ENCODE measurements around the gene CDHR2. TPM values are rescaled to one million over a fixed set of nuclear protein-coding genes. Genes with fewer than 3 reads are reported as not detected.

The CDHR2 gene, protein sequence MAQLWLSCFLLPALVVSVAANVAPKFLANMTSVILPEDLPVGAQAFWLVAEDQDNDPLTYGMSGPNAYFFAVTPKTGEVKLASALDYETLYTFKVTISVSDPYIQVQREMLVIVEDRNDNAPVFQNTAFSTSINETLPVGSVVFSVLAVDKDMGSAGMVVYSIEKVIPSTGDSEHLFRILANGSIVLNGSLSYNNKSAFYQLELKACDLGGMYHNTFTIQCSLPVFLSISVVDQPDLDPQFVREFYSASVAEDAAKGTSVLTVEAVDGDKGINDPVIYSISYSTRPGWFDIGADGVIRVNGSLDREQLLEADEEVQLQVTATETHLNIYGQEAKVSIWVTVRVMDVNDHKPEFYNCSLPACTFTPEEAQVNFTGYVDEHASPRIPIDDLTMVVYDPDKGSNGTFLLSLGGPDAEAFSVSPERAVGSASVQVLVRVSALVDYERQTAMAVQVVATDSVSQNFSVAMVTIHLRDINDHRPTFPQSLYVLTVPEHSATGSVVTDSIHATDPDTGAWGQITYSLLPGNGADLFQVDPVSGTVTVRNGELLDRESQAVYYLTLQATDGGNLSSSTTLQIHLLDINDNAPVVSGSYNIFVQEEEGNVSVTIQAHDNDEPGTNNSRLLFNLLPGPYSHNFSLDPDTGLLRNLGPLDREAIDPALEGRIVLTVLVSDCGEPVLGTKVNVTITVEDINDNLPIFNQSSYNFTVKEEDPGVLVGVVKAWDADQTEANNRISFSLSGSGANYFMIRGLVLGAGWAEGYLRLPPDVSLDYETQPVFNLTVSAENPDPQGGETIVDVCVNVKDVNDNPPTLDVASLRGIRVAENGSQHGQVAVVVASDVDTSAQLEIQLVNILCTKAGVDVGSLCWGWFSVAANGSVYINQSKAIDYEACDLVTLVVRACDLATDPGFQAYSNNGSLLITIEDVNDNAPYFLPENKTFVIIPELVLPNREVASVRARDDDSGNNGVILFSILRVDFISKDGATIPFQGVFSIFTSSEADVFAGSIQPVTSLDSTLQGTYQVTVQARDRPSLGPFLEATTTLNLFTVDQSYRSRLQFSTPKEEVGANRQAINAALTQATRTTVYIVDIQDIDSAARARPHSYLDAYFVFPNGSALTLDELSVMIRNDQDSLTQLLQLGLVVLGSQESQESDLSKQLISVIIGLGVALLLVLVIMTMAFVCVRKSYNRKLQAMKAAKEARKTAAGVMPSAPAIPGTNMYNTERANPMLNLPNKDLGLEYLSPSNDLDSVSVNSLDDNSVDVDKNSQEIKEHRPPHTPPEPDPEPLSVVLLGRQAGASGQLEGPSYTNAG (N-terminal part only)
- 4.2 TPM for total RNA-seq
- 8.0 TPM for polyA plus RNA-seq (ENCODE audit: insufficient read depth, low read depth, low replicate concordance)
- long read RNA-seq, donor 1, partial matches to known transcripts = 0 of 1 reads
- long read RNA-seq, donor 1, other reads (novel, unspliced or antisense) = 0 of 1 reads
- long read RNA-seq, donor 2, full-length matches to known transcripts = 1 of 1 reads
- long read RNA-seq, donor 2, partial matches to known transcripts = 0 of 1 reads
- long read RNA-seq, donor 2, other reads (novel, unspliced or antisense) = 0 of 1 reads
- long read RNA-seq, donor 3 = 0 reads
- long read RNA-seq, donor 4, partial matches to known transcripts = 6 of 6 reads
- long read RNA-seq, donor 4, other reads (novel, unspliced or antisense) = 0 of 6 reads
- long read RNA-seq, donor 5 = 0 reads
- long read RNA-seq, donor 6 = 0 reads
- long read RNA-seq, donor 7, full-length matches to known transcripts = 3 of 3 reads
- long read RNA-seq, donor 7, partial matches to known transcripts = 0 of 3 reads
- long read RNA-seq, donor 7, other reads (novel, unspliced or antisense) = 0 of 3 reads
- long read RNA-seq, donor 8 = 0 reads
- long read RNA-seq, donor 9 = 0 reads
- long read RNA-seq, donor 10 = 0 reads

DNA sequence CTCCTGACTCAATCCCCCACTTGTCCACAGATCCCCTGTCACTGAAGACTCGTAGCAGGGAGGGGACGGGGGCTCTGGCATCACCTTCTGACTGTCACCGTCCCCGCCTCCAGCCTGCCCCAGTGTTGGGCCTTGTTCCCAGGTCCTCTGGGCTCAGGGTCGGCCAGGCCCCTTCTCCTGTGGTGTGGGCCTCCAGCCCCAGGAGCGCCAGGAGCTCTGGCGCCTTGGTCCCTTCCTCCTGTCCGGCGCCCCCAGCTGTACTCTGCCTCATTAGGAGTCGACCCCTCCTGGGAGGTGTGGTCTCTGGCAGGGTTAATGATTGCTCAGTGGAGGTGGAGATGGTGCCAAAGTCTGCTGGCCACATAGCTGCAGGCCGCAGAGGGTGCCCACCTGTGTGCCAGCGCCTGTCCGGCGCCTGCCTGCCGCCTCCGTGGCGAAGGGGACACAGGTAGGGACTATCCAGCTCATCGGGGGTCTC lies at the start of gene CDHR2:
TSS of gene CDHR2 (plus strand) at position 376 of the 478 bp plus-strand sequence. CDS start 16,011 bp downstream, outside the sequence.
- Histone ChIP-seq H3K27me3 (ENCODE audit: control insufficient read depth, insufficient read depth, low read length) (no peaks in the 10 kb centered on the region), H3K9ac (ENCODE audit: low read length in 3 of 3) (peak within 1 kb of the TSS in 1 of 3 donors; percentile 19), H3K9me3 (ENCODE audit: control insufficient read depth in 2 of 3, insufficient read depth in 1 of 3, low read length in 3 of 3) (no peaks in the 10 kb centered on the region), H3K4me3 (ENCODE audit: low read length in 3 of 3) (peak within 1 kb of the TSS in 2 of 3 donors; percentile 26 to 48), H3K4me1 (ENCODE audit: control insufficient read depth in 2 of 3, insufficient read depth in 2 of 3, low read depth in 1 of 3, low read length in 3 of 3) (peaks cover 0 to 26% (median 9%) of the 10 kb centered on the region in 3 donors), H3K27ac (ENCODE audit: low read depth in 2 of 2, low read length in 2 of 2) (peak within 1 kb of the TSS in 1 of 2 donors; percentile 11), H3K36me3 (ENCODE audit: control insufficient read depth in 2 of 3, insufficient read depth in 3 of 3, low read length in 3 of 3) (no peaks in the 10 kb centered on the region)
- FAIRE-seq (no peak), DNase-seq (peak in 4 of 5 donors; percentile 36 to 80 (median 52))
- TF ChIP-seq, protein P1, sequence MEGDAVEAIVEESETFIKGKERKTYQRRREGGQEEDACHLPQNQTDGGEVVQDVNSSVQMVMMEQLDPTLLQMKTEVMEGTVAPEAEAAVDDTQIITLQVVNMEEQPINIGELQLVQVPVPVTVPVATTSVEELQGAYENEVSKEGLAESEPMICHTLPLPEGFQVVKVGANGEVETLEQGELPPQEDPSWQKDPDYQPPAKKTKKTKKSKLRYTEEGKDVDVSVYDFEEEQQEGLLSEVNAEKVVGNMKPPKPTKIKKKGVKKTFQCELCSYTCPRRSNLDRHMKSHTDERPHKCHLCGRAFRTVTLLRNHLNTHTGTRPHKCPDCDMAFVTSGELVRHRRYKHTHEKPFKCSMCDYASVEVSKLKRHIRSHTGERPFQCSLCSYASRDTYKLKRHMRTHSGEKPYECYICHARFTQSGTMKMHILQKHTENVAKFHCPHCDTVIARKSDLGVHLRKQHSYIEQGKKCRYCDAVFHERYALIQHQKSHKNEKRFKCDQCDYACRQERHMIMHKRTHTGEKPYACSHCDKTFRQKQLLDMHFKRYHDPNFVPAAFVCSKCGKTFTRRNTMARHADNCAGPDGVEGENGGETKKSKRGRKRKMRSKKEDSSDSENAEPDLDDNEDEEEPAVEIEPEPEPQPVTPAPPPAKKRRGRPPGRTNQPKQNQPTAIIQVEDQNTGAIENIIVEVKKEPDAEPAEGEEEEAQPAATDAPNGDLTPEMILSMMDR (IDR thresholded peaks at IDR 0.05; ENCODE audit: borderline replicate concordance, extremely low read depth, insufficient read depth) = no peak
- intact Hi-C loops (cut with DNase I) = no loop called here

DNA sequence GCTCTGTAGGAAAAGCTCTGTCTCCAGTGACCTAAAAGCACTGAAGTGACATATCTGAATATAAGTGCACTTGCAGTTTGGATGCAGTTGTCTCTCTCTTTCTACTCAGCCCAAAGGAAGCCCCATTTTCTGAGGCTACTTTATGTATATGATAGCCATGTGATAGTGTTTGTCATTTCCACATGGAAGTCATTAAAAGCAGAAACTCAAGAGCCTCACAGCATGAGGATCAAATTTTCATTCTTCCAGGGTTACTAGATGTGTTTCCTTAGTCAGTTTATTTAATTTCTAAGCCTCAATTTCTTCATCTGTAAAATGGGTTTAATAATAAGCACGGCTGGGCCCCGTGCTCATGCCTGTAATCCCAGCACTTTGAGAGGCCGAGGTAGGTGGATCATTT lies 48.6 kb upstream of the CDHR2 start:
- Histone ChIP-seq H3K27me3 (ENCODE audit: control insufficient read depth, insufficient read depth, low read length) (no peaks in the 10 kb centered on the region), H3K36me3 (ENCODE audit: control insufficient read depth in 2 of 3, insufficient read depth in 3 of 3, low read length in 3 of 3) (peaks cover 14 to 58% (median 22%) of the 10 kb centered on the region in 3 donors), H3K9me3 (ENCODE audit: control insufficient read depth in 2 of 3, insufficient read depth in 1 of 3, low read length in 3 of 3) (no peaks in the 10 kb centered on the region), H3K4me1 (ENCODE audit: control insufficient read depth in 2 of 3, insufficient read depth in 2 of 3, low read depth in 1 of 3, low read length in 3 of 3) (no peaks in the 10 kb centered on the region), H3K27ac (ENCODE audit: low read depth in 2 of 2, low read length in 2 of 2) (no peak overlapping the region), H3K4me3 (ENCODE audit: low read length in 3 of 3) (no peak overlapping the region), H3K9ac (ENCODE audit: low read length in 3 of 3) (no peak overlapping the region)
- intact Hi-C loops (cut with DNase I) = no loop called here
- DNase-seq = no peak
- TF ChIP-seq, protein P1 (IDR thresholded peaks at IDR 0.05; ENCODE audit: borderline replicate concordance, extremely low read depth, insufficient read depth) = no peak
- FAIRE-seq = no peak

- intact Hi-C loops (cut with DNase I) = no loop called here
- FAIRE-seq (no peak), DNase-seq (no peak)
- no peak overlapping the region for H3K9ac ChIP-seq (ENCODE audit: low read length in 3 of 3)
- H3K36me3 ChIP-seq (ENCODE audit: control insufficient read depth in 2 of 3, insufficient read depth in 3 of 3, low read length in 3 of 3) = peaks cover 10 to 52% (median 19%) of the 10 kb centered on the region in 3 donors
- no peaks in the 10 kb centered on the region for H3K4me1 ChIP-seq (ENCODE audit: control insufficient read depth in 2 of 3, insufficient read depth in 2 of 3, low read depth in 1 of 3, low read length in 3 of 3)
- TF ChIP-seq, protein P1 (IDR thresholded peaks at IDR 0.05; ENCODE audit: borderline replicate concordance, extremely low read depth, insufficient read depth) = no peak
- H3K9me3 ChIP-seq (ENCODE audit: control insufficient read depth in 2 of 3, insufficient read depth in 1 of 3, low read length in 3 of 3) = no peaks in the 10 kb centered on the region
- H3K4me3 ChIP-seq (ENCODE audit: low read length in 3 of 3) = no peak overlapping the region
- no peaks in the 10 kb centered on the region for H3K27me3 ChIP-seq (ENCODE audit: control insufficient read depth, insufficient read depth, low read length)
- no peak overlapping the region for H3K27ac ChIP-seq (ENCODE audit: low read depth in 2 of 2, low read length in 2 of 2)
Measured at GRCh38 chr5:176501333-176501732, 47.8 kb upstream of the CDHR2 start.
